Skeletal muscle satellite cell (primary cell): ENCODE measurements around the gene GABRG3.

Experiments
- H3K27me3 ChIP-seq: 2 replicates; pipeline ENCODE4 v1.7.0; 2013; ENCODE audit warnings: low read length; ENCODE audit not compliant: control insufficient read depth, insufficient read depth
- H3K36me3 ChIP-seq: 2 replicates; pipeline ENCODE4 v1.7.0; 2013; ENCODE audit warnings: mild to moderate bottlenecking, control low read depth, low read length; ENCODE audit not compliant: insufficient read depth
- H3K4me1 ChIP-seq: 2 replicates; pipeline ENCODE4 v1.7.0; 2013; ENCODE audit warnings: low read length; ENCODE audit not compliant: control insufficient read depth, insufficient read depth
- H3K4me2 ChIP-seq: 2 replicates; pipeline ENCODE4 v1.7.0; 2013; ENCODE audit warnings: mild to moderate bottlenecking, low read length
- H3K4me3 ChIP-seq: 2 replicates; pipeline ENCODE4 v1.7.0; 2013; ENCODE audit warnings: low read length
- H3K9ac ChIP-seq: 2 replicates; pipeline ENCODE4 v1.7.0; 2013; ENCODE audit warnings: mild to moderate bottlenecking, low read depth, low read length, moderate library complexity
- H3K9me3 ChIP-seq: replicated peaks from 2 replicates; pipeline ENCODE4 v1.7.0; 2013; ENCODE audit warnings: mild to moderate bottlenecking, control low read depth, low read length

GABRG3 gene

GRCh38 chr15:26945046-26945445 is 25.9 kb upstream of the GABRG3 start:
- Histone ChIP-seq H3K4me1 (no peaks in the 10 kb centered on the region), H3K4me3 (no peak overlapping the region), H3K27me3 (no peaks in the 10 kb centered on the region), H3K4me2 (no peak overlapping the region), H3K36me3 (no peaks in the 10 kb centered on the region), H3K9me3 (peaks cover 33% of the 10 kb centered on the region), H3K9ac (no peak overlapping the region)

DNA sequence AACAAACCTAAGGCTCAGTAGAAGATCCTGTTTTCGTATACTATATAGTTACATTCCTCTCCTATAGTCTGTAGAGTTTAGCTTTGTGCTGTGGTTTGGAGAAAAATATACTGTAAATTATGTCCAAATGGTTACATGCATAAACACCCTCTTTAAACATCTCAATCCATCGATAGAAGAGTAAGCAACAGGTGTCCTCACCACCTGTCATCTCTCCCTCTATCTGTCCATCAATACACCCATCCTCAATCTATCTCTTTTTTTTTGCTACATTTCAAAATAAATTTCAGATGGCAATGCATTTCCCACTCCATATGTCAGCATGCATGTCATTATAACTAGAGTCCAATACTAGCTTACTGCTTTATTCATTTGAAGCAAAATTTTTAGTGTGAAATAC is 21.0 kb upstream of the GABRG3 start:
- no peaks in the 10 kb centered on the region for H3K4me1 ChIP-seq
- H3K9me3 ChIP-seq, result peaks cover 4% of the 10 kb centered on the region
- no peak overlapping the region for H3K4me3 ChIP-seq

DNA sequence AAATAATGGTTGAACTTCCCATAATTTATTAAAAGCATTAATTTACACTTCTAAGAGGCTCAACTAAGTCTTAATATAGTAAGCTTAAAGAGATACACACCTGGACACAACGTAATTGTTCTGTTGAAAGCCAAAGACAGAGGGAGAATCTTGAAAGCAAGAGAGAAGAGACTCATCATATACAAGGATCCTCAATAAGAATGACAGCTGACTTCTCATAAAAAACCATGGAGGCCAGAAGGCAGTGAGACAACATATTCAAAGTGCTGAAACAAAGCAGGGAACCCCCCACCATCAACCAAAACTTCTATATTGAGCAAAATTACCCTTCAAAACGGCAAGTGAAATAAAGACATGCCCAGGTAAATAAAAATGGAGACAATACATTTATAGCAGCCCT is 16.6 kb upstream of the GABRG3 start:
- Histone ChIP-seq H3K9ac (no peak overlapping the region), H3K9me3 (no peaks in the 10 kb centered on the region), H3K27me3 (no peaks in the 10 kb centered on the region), H3K4me1 (no peaks in the 10 kb centered on the region), H3K4me2 (no peak overlapping the region), H3K36me3 (no peaks in the 10 kb centered on the region), H3K4me3 (no peak overlapping the region)

More for the DNA sequence above, 21.0 kb upstream of the GABRG3 start:
- Histone ChIP-seq H3K4me2 (no peak overlapping the region), H3K36me3 (no peaks in the 10 kb centered on the region), H3K27me3 (no peaks in the 10 kb centered on the region), H3K9ac (no peak overlapping the region)

DNA sequence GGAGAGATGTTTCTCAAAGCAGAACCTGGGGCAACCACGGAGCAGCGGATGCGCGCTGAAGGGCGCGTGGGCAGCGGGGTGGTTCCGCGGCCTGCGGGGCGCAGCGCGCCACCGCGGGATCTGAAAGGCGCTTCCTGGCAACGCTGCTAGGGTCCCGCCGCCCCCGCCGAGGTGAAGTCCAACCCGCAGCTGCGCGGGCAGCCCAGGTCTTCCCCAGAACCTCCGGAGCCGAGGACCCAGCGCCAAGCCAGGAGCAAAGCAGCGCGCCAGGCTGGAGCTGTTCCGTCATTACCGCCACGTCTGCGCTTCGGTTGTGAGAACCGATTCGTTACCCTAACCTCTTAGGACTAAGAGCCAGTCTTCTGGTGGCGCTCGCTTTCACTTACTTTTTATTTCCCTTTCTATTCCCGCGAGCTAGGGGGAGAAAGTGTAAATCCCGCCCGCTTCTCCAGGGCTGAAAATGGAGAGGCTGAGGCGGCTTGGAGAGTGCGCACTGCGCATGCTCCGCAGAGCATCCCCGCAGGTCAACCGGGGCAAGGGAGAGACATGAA is 3.2 kb upstream of the GABRG3 start:
- Histone ChIP-seq H3K4me3 (no peak overlapping the region), H3K9ac (no peak overlapping the region), H3K36me3 (no peaks in the 10 kb centered on the region), H3K4me1 (no peaks in the 10 kb centered on the region), H3K27me3 (no peaks in the 10 kb centered on the region), H3K4me2 (no peak overlapping the region), H3K9me3 (peaks cover under 1% of the 10 kb centered on the region)

DNA sequence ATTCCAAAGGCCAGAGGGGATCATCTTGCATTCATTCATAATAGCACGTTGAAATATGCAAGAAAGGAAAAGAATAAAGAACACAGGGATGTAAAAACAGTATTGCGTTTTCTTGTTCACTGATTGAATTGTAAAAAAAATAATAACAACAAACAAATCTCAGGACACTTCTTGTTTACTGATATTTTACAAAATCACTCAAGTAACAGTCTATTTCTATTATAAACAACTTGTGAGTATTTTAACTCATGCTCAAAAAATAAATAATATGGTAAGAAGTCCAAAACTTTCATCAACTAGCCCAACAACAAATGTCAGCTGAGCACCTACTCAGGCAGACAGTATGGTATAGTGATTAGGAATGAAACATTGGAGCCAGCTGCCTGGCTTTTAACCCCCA is 2.2 kb upstream of the GABRG3 start:
- H3K27me3 ChIP-seq, result no peaks in the 10 kb centered on the region
- H3K4me1 ChIP-seq, result no peaks in the 10 kb centered on the region
- H3K36me3 ChIP-seq, result no peaks in the 10 kb centered on the region
- H3K4me3 ChIP-seq, result no peak overlapping the region
- H3K4me2 ChIP-seq, result no peak overlapping the region
- H3K9me3 ChIP-seq, result peaks cover 4% of the 10 kb centered on the region
- H3K9ac ChIP-seq, result no peak overlapping the region

DNA sequence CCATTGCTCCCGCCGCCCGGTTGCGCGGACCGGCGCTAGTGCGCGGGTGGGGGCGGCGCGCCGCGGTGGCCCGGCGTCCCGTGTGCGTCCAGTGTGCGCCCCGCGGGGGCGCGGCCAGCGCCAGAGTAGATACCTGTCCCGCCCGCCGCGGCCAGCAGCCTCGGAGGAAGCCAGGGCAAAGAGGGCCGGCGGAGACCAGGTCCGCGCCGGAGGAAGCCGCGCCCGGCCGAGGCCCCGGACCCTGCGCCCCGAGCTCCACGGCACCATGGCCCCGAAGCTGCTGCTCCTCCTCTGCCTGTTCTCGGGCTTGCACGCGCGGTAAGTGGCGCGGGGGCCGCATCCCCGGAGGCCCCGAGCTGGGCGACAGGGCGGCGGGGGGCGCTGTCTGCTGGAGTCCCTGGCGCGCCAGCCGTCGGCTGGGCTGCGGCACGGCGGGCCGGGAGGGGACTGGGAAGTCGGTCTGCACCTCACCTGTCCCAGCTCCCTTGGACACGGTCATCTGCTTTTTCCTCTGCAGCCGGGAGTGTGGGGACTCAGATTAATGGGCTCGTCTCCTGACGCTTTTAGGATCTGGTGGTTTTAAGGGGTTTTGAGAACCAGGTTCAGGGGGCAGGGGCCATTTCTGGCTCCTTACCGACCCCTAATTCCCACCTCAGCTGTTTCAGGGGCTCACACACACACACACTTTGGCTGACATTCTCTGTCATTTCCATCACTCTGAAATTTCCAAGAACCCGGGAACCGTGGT is 464 bp downstream of the GABRG3 start:
- Histone ChIP-seq H3K27me3 (no peaks in the 10 kb centered on the region), H3K9me3 (peaks cover 4% of the 10 kb centered on the region), H3K36me3 (no peaks in the 10 kb centered on the region), H3K4me1 (no peaks in the 10 kb centered on the region), H3K4me3 (no peak overlapping the region), H3K4me2 (no peak overlapping the region), H3K9ac (no peak overlapping the region)

DNA sequence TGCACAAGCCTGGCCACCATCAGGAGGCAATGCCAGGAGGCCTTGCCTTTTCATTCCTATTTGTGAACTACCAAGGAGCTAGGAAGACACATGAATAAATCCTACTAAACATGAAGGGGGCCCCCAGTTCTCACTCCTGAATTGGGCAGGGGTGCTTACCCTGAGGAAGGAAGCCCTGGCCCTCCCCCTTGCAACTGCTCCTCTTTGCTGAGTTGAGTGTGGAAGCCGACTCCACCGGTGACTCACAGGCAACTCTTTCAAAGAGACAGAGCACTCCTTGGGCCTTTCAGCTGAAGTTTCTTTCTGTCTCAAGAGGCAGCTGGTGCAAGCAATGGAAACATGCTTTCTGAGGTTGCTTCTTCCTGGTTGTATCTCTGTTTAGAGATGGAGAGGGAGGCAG is 1.7 kb downstream of the GABRG3 start:
- no peaks in the 10 kb centered on the region for H3K36me3 ChIP-seq
- H3K4me3 ChIP-seq, result no peak overlapping the region
- peaks cover 4% of the 10 kb centered on the region for H3K9me3 ChIP-seq
- no peaks in the 10 kb centered on the region for H3K27me3 ChIP-seq
- H3K4me1 ChIP-seq, result no peaks in the 10 kb centered on the region
- H3K9ac ChIP-seq, result no peak overlapping the region
- H3K4me2 ChIP-seq, result no peak overlapping the region

- Histone ChIP-seq H3K9ac (no peak overlapping the region), H3K36me3 (no peaks in the 10 kb centered on the region), H3K9me3 (peaks cover 4% of the 10 kb centered on the region), H3K27me3 (no peaks in the 10 kb centered on the region), H3K4me1 (no peaks in the 10 kb centered on the region), H3K4me2 (no peak overlapping the region), H3K4me3 (no peak overlapping the region)
Observed at GRCh38 chr15:26974120-26974780, 3.3 kb downstream of the GABRG3 start.

GRCh38 chr15:26981492-26981891 is 10.5 kb downstream of the GABRG3 start:
- H3K36me3 ChIP-seq, result no peaks in the 10 kb centered on the region
- H3K4me1 ChIP-seq, result no peaks in the 10 kb centered on the region
- H3K9me3 ChIP-seq, result peaks cover 4% of the 10 kb centered on the region
- H3K4me3 ChIP-seq, result no peak overlapping the region
- H3K4me2 ChIP-seq, result no peak overlapping the region
- H3K9ac ChIP-seq, result no peak overlapping the region
- H3K27me3 ChIP-seq, result no peaks in the 10 kb centered on the region

GRCh38 chr15:26983822-26984221 is 12.8 kb downstream of the GABRG3 start:
- no peak overlapping the region for H3K4me3 ChIP-seq
- no peaks in the 10 kb centered on the region for H3K27me3 ChIP-seq
- peaks cover 4% of the 10 kb centered on the region for H3K9me3 ChIP-seq
- no peaks in the 10 kb centered on the region for H3K36me3 ChIP-seq
- H3K4me1 ChIP-seq, result no peaks in the 10 kb centered on the region
- H3K4me2 ChIP-seq, result no peak overlapping the region
- H3K9ac ChIP-seq, result no peak overlapping the region

DNA sequence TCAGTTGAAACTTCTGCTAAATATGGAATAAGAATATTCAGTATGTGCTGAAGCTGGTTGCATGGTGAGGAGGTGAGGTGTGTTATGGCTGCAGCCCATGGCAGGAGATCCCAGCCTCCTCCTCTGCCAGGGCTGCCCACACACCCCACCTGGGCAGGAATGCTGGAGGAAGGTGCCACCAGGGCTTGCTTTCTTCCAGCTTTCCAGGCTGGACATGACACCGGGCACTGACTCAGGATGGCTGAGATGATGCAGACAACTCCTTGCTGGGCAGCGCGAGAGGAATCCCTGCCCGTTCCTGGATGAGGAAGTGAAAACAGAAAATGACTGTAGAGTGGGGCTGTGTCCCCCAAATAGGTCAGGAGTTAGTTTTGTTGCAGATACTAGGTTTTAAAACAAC is 14.1 kb downstream of the GABRG3 start:
- Histone ChIP-seq H3K4me3 (no peak overlapping the region), H3K4me1 (no peaks in the 10 kb centered on the region), H3K9ac (no peak overlapping the region), H3K36me3 (no peaks in the 10 kb centered on the region), H3K4me2 (no peak overlapping the region), H3K27me3 (no peaks in the 10 kb centered on the region), H3K9me3 (peaks cover 4% of the 10 kb centered on the region)

GRCh38 chr15:26996250-26996649 is 25.3 kb downstream of the GABRG3 start:
- Histone ChIP-seq H3K4me2 (no peak overlapping the region), H3K4me3 (no peak overlapping the region), H3K4me1 (no peaks in the 10 kb centered on the region), H3K9me3 (peaks cover 4% of the 10 kb centered on the region), H3K9ac (no peak overlapping the region), H3K36me3 (no peaks in the 10 kb centered on the region), H3K27me3 (no peaks in the 10 kb centered on the region)
